ENCODE results near the gene POU2F3. TPM values are rescaled to one million over a fixed set of nuclear protein-coding genes. Genes with fewer than 3 reads are reported as not detected.
A peak's percentile ranks its signal among the peaks of the same experiment; 100 is the strongest.

The POU2F3 gene
- total and polyA plus RNA-seq, 2 of the 13 experiments (the other 11 are each of a cell fraction or from before 2014, with no cell fraction given) = not detected

GRCh38 chr11:120334332-120334731 lies 94.4 kb downstream of the POU2F3 start (continued):
- TF ChIP-seq GTF3A (CRISPR knock-in tag; conservative IDR thresholded peaks at IDR 0.05) (no peak), MLLT10 (CRISPR knock-in tag; IDR thresholded peaks at IDR 0.05) (no peak), WIZ (CRISPR knock-in tag; IDR thresholded peaks at IDR 0.05) (no peak), SALL1 (CRISPR knock-in tag; IDR thresholded peaks at IDR 0.05) (no peak), ZNF205 (CRISPR knock-in tag; IDR thresholded peaks at IDR 0.05) (no peak), ZUFSP (CRISPR knock-in tag; IDR thresholded peaks at IDR 0.05; ENCODE audit: borderline replicate concordance) (no peak)

GRCh38 chr11:120334894-120335462 lies 95.0 kb downstream of the POU2F3 start:
- WGBS (ENCODE audit: low lambda C conversion rate) = 2% methylated on average over 8 of the region's 8 CpGs
- no peak for ATAC-seq
- no peaks in the 10 kb centered on the region; a peak in 1 of 5 replicates for H3K27me3 ChIP-seq (ENCODE audit: control insufficient read depth in 1 of 2, insufficient read depth in 2 of 2, low read length in 2 of 2)
- H3K9ac ChIP-seq (ENCODE audit: insufficient read depth, low read depth, low read length) = peak overlapping the region; percentile 84
- peak overlapping the region; percentile 80 to 96 (median 86) for H3K4me3 ChIP-seq (replicated peaks in 1 of 3; ENCODE audit: insufficient read depth in 1 of 3, low read depth in 2 of 3, low read length in 3 of 3)
- no peaks in the 10 kb centered on the region for H3K9me3 ChIP-seq (ENCODE audit: low read length)
- peak; percentile 74 for DNase-seq (ENCODE audit: low spot score)
- H4K20me1 ChIP-seq (ENCODE audit: insufficient read depth, low read length) = peaks cover 9% of the 10 kb centered on the region
- peaks cover 0 to 1% of the 10 kb centered on the region in 2 experiments; a peak in 2 of 5 replicates for H3K36me3 ChIP-seq (replicated peaks in 1 of 2; ENCODE audit: control insufficient read depth in 1 of 2, insufficient read depth in 2 of 2, low read length in 2 of 2)
- peak overlapping the region; percentile 90 for H3K4me2 ChIP-seq (ENCODE audit: low read depth, low read length)
- POLR2A ChIA-PET = interaction anchor here (1.0 to 2.4 kb wide), 5 partner anchors 10 to 150 kb away, joined by 4 to 11 read pairs (median 5); partner anchors contain the start of gene TLCD5
- in situ Hi-C loops (cut with HindIII; ENCODE audit: extremely low pct_ligation_motif_present, low pct_unique_long_range_greater_than_20kb) (loop anchor here (5.0 kb wide), 1 partner anchor 57 kb away; no protein-coding TSS in a partner anchor), intact Hi-C loops (cut with micrococcal nuclease; ENCODE audit: unreplicated experiment) (loop anchor here (2.0 to 5.0 kb wide), 3 partner anchors 37 to 97 kb away; no protein-coding TSS in a partner anchor)
- peak; percentile 34 for FAIRE-seq
- peaks cover 20% of the 10 kb centered on the region for H3K4me1 ChIP-seq (ENCODE audit: insufficient read depth, low read length)
- H2AFZ ChIP-seq (ENCODE audit: low read length) = peak overlapping the region; percentile 94
- H3K79me2 ChIP-seq (ENCODE audit: insufficient read depth, low read length) = peaks cover 34% of the 10 kb centered on the region
- CTCF ChIA-PET (ENCODE audit: low intra/inter-chr PET ratio, low total read pairs) = interaction anchor here (0.7 to 1.6 kb wide), 3 partner anchors 97 to 176 kb away, joined by 3 to 6 read pairs (median 4); partner anchors contain the start of gene GRIK4
- BruUV-seq (replicated peaks) = no TSS peak
- H3K27ac ChIP-seq (ENCODE audit: extremely low read length, insufficient read depth, low read length) = peak overlapping the region; percentile 86
- TF ChIP-seq ZBTB21 (CRISPR knock-in tag; IDR thresholded peaks at IDR 0.05) = peak; percentile 80
- no peak for TF ChIP-seq ZNF816 (CRISPR knock-in tag; IDR thresholded peaks at IDR 0.05; ENCODE audit: borderline replicate concordance)
- no peak for TF ChIP-seq GATA4 (IDR thresholded peaks at IDR 0.05; ENCODE audit: borderline replicate concordance, low read depth)
- no peak for TF ChIP-seq SIX1 (CRISPR knock-in tag; IDR thresholded peaks at IDR 0.05; ENCODE audit: borderline replicate concordance)
- TF ChIP-seq ZNF580 (CRISPR knock-in tag; IDR thresholded peaks at IDR 0.05; ENCODE audit: borderline replicate concordance, low read depth) = no peak
- no peak for TF ChIP-seq SMARCC2 (IDR thresholded peaks at IDR 0.05)
- TF ChIP-seq SOX13 (IDR thresholded peaks at IDR 0.05) = no peak
- TF ChIP-seq SOX13 (CRISPR knock-in tag; conservative IDR thresholded peaks at IDR 0.05 in 1 of 2, IDR thresholded peaks at IDR 0.05 in 1 of 2) = peak in 1 of 2 experiments; percentile 54; a peak in 2 of 4 replicates
